NCI-H2029 (cell line): ENCODE measurements around the gene OR4C15.

Experiments
- DNase-seq: peaks from one replicate; lab custom pipeline; 2025; lab: John Stamatoyannopoulos, UW

The OR4C15 gene

GRCh38 chr11:55554169-55554568, at the start of gene OR4C15:
OR4C15 (plus strand) TSS chr11:55554469; CDS start chr11:55554469, 0 bp downstream.
- no peak for DNase-seq

DNA sequence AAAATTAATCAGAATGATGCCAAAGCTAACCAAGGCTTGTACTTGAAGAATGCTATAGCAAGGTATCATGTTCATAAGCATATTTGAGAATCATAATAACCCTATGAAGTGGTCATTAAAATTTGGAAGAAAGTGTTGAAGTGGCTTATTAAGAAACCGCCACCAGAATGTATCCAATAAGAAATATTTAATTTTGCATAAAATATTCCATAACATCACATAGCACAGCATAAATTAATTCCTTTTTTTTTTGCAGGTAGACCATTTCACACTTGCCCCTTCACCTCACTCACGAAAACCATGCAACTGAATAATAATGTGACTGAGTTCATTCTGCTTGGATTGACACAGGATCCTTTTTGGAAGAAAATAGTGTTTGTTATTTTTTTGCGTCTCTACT, 17.6 kb downstream of the OR4C15 start, which contains the start of gene OR4C16:
OR4C16 (plus strand) TSS at position 301 of the 400 bp plus-strand sequence; CDS start at position 301, 0 bp downstream.
- DNase-seq, result no peak

DNA sequence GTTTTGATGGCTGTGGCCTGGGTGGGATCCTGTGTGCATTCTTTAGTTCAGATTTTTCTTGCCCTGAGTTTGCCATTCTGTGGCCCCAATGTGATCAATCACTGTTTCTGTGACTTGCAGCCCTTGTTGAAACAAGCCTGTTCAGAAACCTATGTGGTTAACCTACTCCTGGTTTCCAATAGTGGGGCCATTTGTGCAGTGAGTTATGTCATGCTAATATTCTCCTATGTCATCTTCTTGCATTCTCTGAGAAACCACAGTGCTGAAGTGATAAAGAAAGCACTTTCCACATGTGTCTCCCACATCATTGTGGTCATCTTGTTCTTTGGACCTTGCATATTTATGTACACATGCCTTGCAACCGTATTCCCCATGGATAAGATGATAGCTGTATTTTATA, 18.3 kb downstream of the OR4C15 start:
- DNase-seq, result no peak
